MM.1S (cell line): ENCODE results near the gene RHBDL1.

Experiments used
- DNase-seq: peaks from one replicate; pipeline ENCODE4 v3.0.0-alpha.2; 2015
- H2AFZ ChIP-seq: fragments of 300-600 bp; sonication (generic); 2 replicates; pipeline ENCODE4 v1.6.0; 2016; ENCODE audit warnings: antibody characterized with exemption, low read length
- H3F3A ChIP-seq: fragments of 300-600 bp; sonication (generic); 2 replicates; pipeline ENCODE4 v1.6.1; 2016; ENCODE audit warnings: mild to moderate bottlenecking, antibody characterized with exemption, low read length, moderate library complexity, mixed read lengths; ENCODE audit not compliant: insufficient read depth
- H3K27ac ChIP-seq: fragments of 300-600 bp; sonication (generic); 2 replicates; pipeline ENCODE4 v1.5.1; 2016; ENCODE audit warnings: mild to moderate bottlenecking, low read length
- H3K27me3 ChIP-seq: fragments of 300-600 bp; sonication (generic); replicated peaks from 2 replicates; pipeline ENCODE4 v1.6.0; 2016; ENCODE audit warnings: low read length; ENCODE audit not compliant: insufficient read depth
- H3K36me3 ChIP-seq: fragments of 300-600 bp; sonication (generic); replicated peaks from 2 replicates; pipeline ENCODE4 v1.6.1; 2016; ENCODE audit warnings: mild to moderate bottlenecking, low read length, mixed read lengths; ENCODE audit not compliant: insufficient read depth
- H3K4me1 ChIP-seq: fragments of 300-600 bp; sonication (generic); 2 replicates; pipeline ENCODE4 v1.6.1; 2016; ENCODE audit warnings: low read length, mixed read lengths
- H3K4me2 ChIP-seq: fragments of 300-600 bp; sonication (generic); 2 replicates; pipeline ENCODE4 v1.6.0; 2016; ENCODE audit warnings: low read depth, low read length
- H3K4me3 ChIP-seq: fragments of 300-600 bp; sonication (generic); 2 replicates; pipeline ENCODE4 v1.5.1; 2016; ENCODE audit warnings: low read length, mixed read lengths
- H3K79me2 ChIP-seq: fragments of 300-600 bp; sonication (generic); 2 replicates; pipeline ENCODE4 v1.6.1; 2016; ENCODE audit warnings: mixed run types, low read length, mixed read lengths
- H3K9ac ChIP-seq: fragments of 300-600 bp; sonication (generic); 2 replicates; pipeline ENCODE4 v1.6.1; 2016; ENCODE audit warnings: low read length, mixed read lengths
- H3K9me2 ChIP-seq: fragments of 300-600 bp; sonication (generic); replicated peaks from 2 replicates; pipeline ENCODE4 v1.6.1; 2016; ENCODE audit warnings: mild to moderate bottlenecking, low read length, mixed read lengths; ENCODE audit not compliant: insufficient read depth
- H3K9me3 ChIP-seq: fragments of 300-600 bp; sonication (generic); replicated peaks from 2 replicates; pipeline ENCODE4 v1.6.1; 2016; ENCODE audit warnings: mild to moderate bottlenecking, low read length, mixed read lengths; ENCODE audit not compliant: insufficient read depth
- H4K20me1 ChIP-seq: fragments of 300-600 bp; sonication (generic); 2 replicates; pipeline ENCODE4 v1.6.1; 2016; ENCODE audit warnings: mild to moderate bottlenecking, low read length, moderate library complexity, mixed read lengths; ENCODE audit not compliant: insufficient read depth
- EZH2 ChIP-seq: fragments of 300-600 bp; sonication (generic); optimal IDR thresholded peaks from 2 replicates; pipeline ENCODE3; 2017; ENCODE audit warnings: low read depth, mild to moderate bottlenecking, antibody characterized with exemption, low read length, mixed read lengths
- EZH2phosphoT487 ChIP-seq: fragments of 300-600 bp; sonication (generic); IDR thresholded peaks from 2 replicates; pipeline ENCODE4 v1.6.1; 2018; ENCODE audit warnings: antibody characterized with exemption, low read length
- TF ChIP-seq, protein P1 (sequence below): fragments of 300-600 bp; sonication (generic); IDR thresholded peaks from 2 replicates; pipeline ENCODE4 v1.5.1; 2016; ENCODE audit warnings: antibody characterized with exemption, low read length, mixed read lengths

The RHBDL1 gene

DNA sequence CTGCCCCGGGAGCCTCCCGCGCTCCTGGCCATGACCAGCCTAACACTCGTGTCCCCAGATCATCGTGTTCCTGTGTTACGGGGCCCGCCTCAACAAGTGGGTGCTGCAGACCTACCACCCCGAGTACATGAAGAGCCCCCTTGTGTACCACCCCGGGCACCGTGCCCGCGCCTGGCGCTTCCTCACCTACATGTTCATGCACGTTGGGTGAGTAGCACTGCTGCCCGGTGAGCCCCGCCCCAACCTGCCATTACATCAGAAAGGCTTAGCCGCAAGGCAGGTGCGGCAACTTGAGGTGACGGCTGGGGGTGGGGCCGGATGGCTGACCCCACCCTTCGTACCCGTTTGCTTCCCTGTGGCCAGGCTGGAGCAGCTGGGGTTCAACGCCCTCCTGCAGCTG is 1.4 kb downstream of the RHBDL1 start:
- TF ChIP-seq EZH2: no peak
- TF ChIP-seq, protein P1, sequence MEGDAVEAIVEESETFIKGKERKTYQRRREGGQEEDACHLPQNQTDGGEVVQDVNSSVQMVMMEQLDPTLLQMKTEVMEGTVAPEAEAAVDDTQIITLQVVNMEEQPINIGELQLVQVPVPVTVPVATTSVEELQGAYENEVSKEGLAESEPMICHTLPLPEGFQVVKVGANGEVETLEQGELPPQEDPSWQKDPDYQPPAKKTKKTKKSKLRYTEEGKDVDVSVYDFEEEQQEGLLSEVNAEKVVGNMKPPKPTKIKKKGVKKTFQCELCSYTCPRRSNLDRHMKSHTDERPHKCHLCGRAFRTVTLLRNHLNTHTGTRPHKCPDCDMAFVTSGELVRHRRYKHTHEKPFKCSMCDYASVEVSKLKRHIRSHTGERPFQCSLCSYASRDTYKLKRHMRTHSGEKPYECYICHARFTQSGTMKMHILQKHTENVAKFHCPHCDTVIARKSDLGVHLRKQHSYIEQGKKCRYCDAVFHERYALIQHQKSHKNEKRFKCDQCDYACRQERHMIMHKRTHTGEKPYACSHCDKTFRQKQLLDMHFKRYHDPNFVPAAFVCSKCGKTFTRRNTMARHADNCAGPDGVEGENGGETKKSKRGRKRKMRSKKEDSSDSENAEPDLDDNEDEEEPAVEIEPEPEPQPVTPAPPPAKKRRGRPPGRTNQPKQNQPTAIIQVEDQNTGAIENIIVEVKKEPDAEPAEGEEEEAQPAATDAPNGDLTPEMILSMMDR: no peak
- TF ChIP-seq EZH2phosphoT487: no peak
- no peak overlapping the region for H3K4me2 ChIP-seq
- H3K36me3 ChIP-seq: no peaks in the 10 kb centered on the region; the same call in 1 of the 2 replicates
- no peaks in the 10 kb centered on the region for H4K20me1 ChIP-seq
- peaks cover 13% of the 10 kb centered on the region for H3K79me2 ChIP-seq
- peaks cover 8% of the 10 kb centered on the region; the same call in 1 of the 2 replicates for H3K4me1 ChIP-seq
- no peak overlapping the region for H3K4me3 ChIP-seq
- DNase-seq: no peak
- H3K27me3 ChIP-seq: no peaks in the 10 kb centered on the region
- no peak overlapping the region for H3K9ac ChIP-seq
- no peak overlapping the region for H3K27ac ChIP-seq
- no peaks in the 10 kb centered on the region for H3K9me3 ChIP-seq
- H3K9me2 ChIP-seq: no peaks in the 10 kb centered on the region
- 0 out of 2 replicates have a peak, but pooled peaks cover 4% of the 10 kb centered on the region for H3F3A ChIP-seq
- no peak overlapping the region for H2AFZ ChIP-seq

DNA sequence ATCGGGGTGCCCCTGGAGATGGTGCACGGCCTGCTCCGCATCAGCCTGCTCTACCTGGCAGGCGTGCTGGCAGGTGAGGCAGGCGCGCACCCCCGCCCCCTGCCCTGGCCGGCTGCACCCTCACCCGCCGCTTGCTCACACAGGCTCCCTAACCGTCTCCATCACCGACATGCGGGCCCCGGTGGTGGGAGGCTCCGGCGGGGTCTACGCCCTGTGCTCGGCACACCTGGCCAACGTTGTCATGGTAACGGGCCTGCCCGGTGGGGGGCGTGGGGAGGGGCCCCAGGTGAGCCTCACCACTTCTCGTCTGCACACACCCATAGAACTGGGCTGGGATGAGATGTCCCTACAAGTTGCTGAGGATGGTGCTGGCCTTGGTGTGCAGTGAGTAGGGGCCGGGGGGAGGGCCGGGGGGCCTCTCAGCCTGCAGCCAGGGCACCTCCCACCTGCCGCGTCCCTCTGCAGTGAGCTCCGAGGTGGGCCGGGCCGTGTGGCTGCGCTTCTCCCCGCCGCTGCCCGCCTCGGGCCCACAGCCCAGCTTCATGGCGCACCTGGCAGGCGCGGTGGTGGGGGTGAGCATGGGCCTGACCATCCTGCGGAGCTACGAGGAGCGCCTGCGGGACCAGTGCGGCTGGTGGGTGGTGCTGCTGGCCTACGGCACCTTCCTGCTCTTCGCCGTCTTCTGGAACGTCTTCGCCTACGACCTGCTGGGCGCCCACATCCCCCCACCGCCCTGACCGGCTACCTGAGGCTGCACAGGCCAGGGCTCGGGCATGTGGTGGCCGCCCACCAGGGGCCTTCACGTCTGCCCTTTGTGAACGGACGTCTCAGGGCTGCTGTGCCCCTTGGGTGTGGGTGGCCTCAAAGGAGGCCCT is 2.1 kb downstream of the RHBDL1 start:
- Histone ChIP-seq H3K9me2 (no peaks in the 10 kb centered on the region), H3K27me3 (no peaks in the 10 kb centered on the region), H3K79me2 (peaks cover 20% of the 10 kb centered on the region), H3K36me3 (no peaks in the 10 kb centered on the region), H3K9ac (no peak overlapping the region), H2AFZ (no peak overlapping the region), H3K27ac (no peak overlapping the region), H3F3A (0 out of 2 replicates have a peak, but pooled peaks cover 4% of the 10 kb centered on the region), H3K9me3 (no peaks in the 10 kb centered on the region), H3K4me3 (no peak overlapping the region), H3K4me2 (no peak overlapping the region), H4K20me1 (no peaks in the 10 kb centered on the region), H3K4me1 (peaks cover 8% of the 10 kb centered on the region; the same call in 1 of the 2 replicates)
- TF ChIP-seq EZH2phosphoT487: no peak
- TF ChIP-seq, protein P1: no peak
- TF ChIP-seq EZH2: no peak
- DNase-seq: no peak

DNA sequence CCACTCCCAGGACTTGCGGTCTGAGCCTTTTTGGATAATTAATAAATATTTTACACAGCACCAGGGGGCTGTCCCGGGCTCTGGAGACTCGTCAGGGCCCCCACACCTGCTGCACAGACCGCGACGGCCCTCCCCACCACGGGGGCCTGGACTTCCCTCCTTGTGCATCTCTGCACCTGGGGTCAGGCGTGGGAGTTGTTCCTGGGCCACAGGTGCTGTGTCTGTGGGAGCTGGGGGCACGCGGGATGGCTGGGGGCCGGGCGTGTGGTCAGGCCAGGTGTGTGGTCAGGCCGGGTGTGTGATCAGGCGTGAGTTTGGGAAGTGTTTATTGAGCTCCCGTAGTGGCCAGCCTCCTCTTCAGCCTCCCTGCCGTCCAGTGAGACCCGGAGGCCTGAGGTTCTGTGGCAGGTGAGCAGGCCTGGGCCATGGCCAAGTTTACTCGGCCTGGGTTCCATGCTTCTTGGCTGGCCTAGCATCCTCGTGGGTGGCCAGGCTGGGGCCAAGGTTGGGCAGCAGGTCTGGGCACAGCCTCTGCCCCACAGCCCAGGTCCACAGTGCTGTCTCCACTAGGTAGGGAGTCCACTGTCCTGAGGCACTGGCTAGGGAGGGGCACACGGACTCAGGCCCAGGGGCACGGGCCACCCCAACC is 2.9 kb downstream of the RHBDL1 start:
- Histone ChIP-seq H3K4me2 (no peak overlapping the region), H3K27ac (no peak overlapping the region), H3K36me3 (no peaks in the 10 kb centered on the region), H2AFZ (no peak overlapping the region), H3K9me2 (no peaks in the 10 kb centered on the region), H4K20me1 (no peaks in the 10 kb centered on the region), H3K4me1 (peaks cover 8% of the 10 kb centered on the region; the same call in 1 of the 2 replicates), H3K27me3 (no peaks in the 10 kb centered on the region), H3K9ac (no peak overlapping the region), H3K79me2 (peaks cover 28% of the 10 kb centered on the region), H3K9me3 (no peaks in the 10 kb centered on the region), H3F3A (0 out of 2 replicates have a peak, but pooled peaks cover 4% of the 10 kb centered on the region), H3K4me3 (no peak overlapping the region)
- TF ChIP-seq EZH2: no peak
- no peak for TF ChIP-seq EZH2phosphoT487
- TF ChIP-seq, protein P1: no peak
- no peak for DNase-seq
